GM12878 (cell line): ENCODE results near the gene PTGES2. TPM values are rescaled to one million over a fixed set of nuclear protein-coding genes. Genes with fewer than 3 reads are reported as not detected.

ENCODE experiments used
- ATAC-seq: fragments of 200-7000 bp; cut with Tn5 transposase; 3 replicates; pipeline ENCODE4 v1.9.1; 2020; ENCODE audit warnings: mild to moderate bottlenecking, moderate library complexity
- BruUV-seq: library from RNA; stranded (reverse); fragments of 400-500 nt; replicated peaks from 2 replicates; lab custom pipeline; 2021; lab: Mats Ljungman, UMichigan
- CTCF ChIA-PET: fragments of 300-600 bp; sonication (Branson Sonifier 250); formaldehyde crosslinking; extraction: SDS; loops from one replicate; lab custom pipeline; 2021; ENCODE audit warnings: inconsistent platforms; lab: Yijun Ruan, JAX
- POLR2A ChIA-PET: fragments of 350-600 bp; formaldehyde crosslinking; extraction: SDS; loops from one replicate; lab custom pipeline; 2021; ENCODE audit warnings: inconsistent platforms; lab: Charles Lee
- RAD21 ChIA-PET: fragments of 300-600 bp; sonication (Branson Sonifier 250); formaldehyde crosslinking; loops from one replicate; lab custom pipeline; 2023; ENCODE audit warnings: antibody characterized with exemption; ENCODE audit not compliant: unreplicated experiment; lab: Charles Lee
- SMC1A ChIA-PET: fragments of 300-600 bp; sonication (Branson Sonifier 250); formaldehyde crosslinking; loops from one replicate; lab custom pipeline; 2023; ENCODE audit not compliant: unreplicated experiment, uncharacterized antibody; lab: Charles Lee
- DNase-seq: peaks from one replicate; pipeline ENCODE4 v3.0.0-alpha.2; 2011; ENCODE audit warnings: low read depth, low spot score
- FAIRE-seq: peaks from 3 replicates; lab custom pipeline; 2011; peaks lifted over from hg19 to GRCh38; lab: Jason Lieb, UNC
- H2AFZ ChIP-seq: 2 replicates; pipeline ENCODE4 v1.6.0; 2011; ENCODE audit warnings: low read depth, low read length, control low read depth; ENCODE audit not compliant: control insufficient read depth
- H3K27ac ChIP-seq: 2 replicates; pipeline ENCODE4 v1.5.1; 2011; ENCODE audit warnings: control low read depth; ENCODE audit not compliant: control insufficient read depth, insufficient read depth
- H3K27me3 ChIP-seq, 2 experiments: replicated peaks in 1 of 2; 2 replicates each; pipeline versions ENCODE4 v1.6.0 to v1.6.1; 2011; ENCODE audit warnings: low read length in 1 of 2; ENCODE audit not compliant: control insufficient read depth in 2 of 2, insufficient read depth in 2 of 2
- H3K36me3 ChIP-seq, 2 experiments: 2 replicates each; pipeline ENCODE4 v1.5.1; 2011; ENCODE audit warnings: low read length in 1 of 2; ENCODE audit not compliant: control insufficient read depth in 2 of 2, insufficient read depth in 2 of 2
- H3K4me1 ChIP-seq: 2 replicates; pipeline ENCODE4 v1.6.1; 2011; ENCODE audit warnings: mild to moderate bottlenecking, low read length, moderate library complexity, mixed read lengths; ENCODE audit not compliant: control insufficient read depth, insufficient read depth
- H3K4me2 ChIP-seq: 2 replicates; pipeline ENCODE4 v1.6.0; 2011; ENCODE audit warnings: control low read depth; ENCODE audit not compliant: control insufficient read depth, insufficient read depth
- H3K4me3 ChIP-seq: fragments of 200-600 bp; sonication (generic); 2 replicates; pipeline ENCODE4 v1.5.1; 2016
- H3K79me2 ChIP-seq: 2 replicates; pipeline ENCODE4 v1.6.0; 2011; ENCODE audit warnings: low read length; ENCODE audit not compliant: control insufficient read depth, insufficient read depth
- H3K9ac ChIP-seq: 2 replicates; pipeline ENCODE4 v1.8.0; 2011; ENCODE audit warnings: low read length, control low read depth, mixed read lengths; ENCODE audit not compliant: control insufficient read depth, insufficient read depth
- H3K9me3 ChIP-seq: replicated peaks from 3 replicates; pipeline ENCODE4 v1.5.1; 2011; ENCODE audit warnings: mild to moderate bottlenecking, low read length; ENCODE audit not compliant: control insufficient read depth, insufficient read depth
- H4K20me1 ChIP-seq: 2 replicates; pipeline ENCODE4 v1.6.0; 2011; ENCODE audit not compliant: control insufficient read depth, insufficient read depth
- BRCA1 ChIP-seq: IDR thresholded peaks from 2 replicates; pipeline ENCODE4 v1.6.1; 2011; ENCODE audit warnings: low read depth, low read length, improper control_type of control experiment
- CBX5 ChIP-seq: sonication (generic); IDR thresholded peaks from 2 replicates; pipeline ENCODE4 v1.6.1; 2016; ENCODE audit warnings: low read depth, moderate library complexity, mild to moderate bottlenecking, inconsistent platforms
- CREM ChIP-seq: IDR thresholded peaks from 2 replicates; pipeline ENCODE4 v1.6.1; 2014; ENCODE audit warnings: antibody characterized with exemption, low read depth
- EP300 ChIP-seq, 2 experiments: fragments of 150-350 bp in 1 of 2; IDR thresholded peaks; 2 replicates each; pipeline ENCODE4 v1.6.1; 2011 to 2012; ENCODE audit warnings: low read depth in 2 of 2, low read length in 2 of 2, borderline replicate concordance in 1 of 2, improper control_type of control experiment in 1 of 2, inconsistent platforms in 1 of 2; ENCODE audit not compliant: control insufficient read depth in 1 of 2
- EZH2 ChIP-seq: IDR thresholded peaks from 2 replicates; pipeline ENCODE4 v1.6.1; 2012; ENCODE audit warnings: low read depth, mild to moderate bottlenecking, control low read depth, inconsistent platforms, low read length, borderline replicate concordance; ENCODE audit not compliant: control insufficient read depth
- FOXK2 ChIP-seq: fragments of 450-650 bp; IDR thresholded peaks from 2 replicates; pipeline ENCODE4 v1.6.1; 2017; ENCODE audit warnings: mild to moderate bottlenecking, moderate library complexity
- GABPA ChIP-seq: IDR thresholded peaks from 2 replicates; pipeline ENCODE4 v1.6.1; 2014; ENCODE audit warnings: antibody characterized with exemption, low read depth, mild to moderate bottlenecking, inconsistent platforms
- KLF5 ChIP-seq: fragments of 450-650 bp; IDR thresholded peaks from 2 replicates; pipeline ENCODE4 v1.6.1; 2014; ENCODE audit warnings: mild to moderate bottlenecking; ENCODE audit not compliant: partially characterized antibody
- PAX5 ChIP-seq: IDR thresholded peaks from 2 replicates; pipeline ENCODE4 v1.6.1; 2011; ENCODE audit warnings: low read depth, low read length, borderline replicate concordance
- RAD51 ChIP-seq: fragments of 450-650 bp; IDR thresholded peaks from 2 replicates; pipeline ENCODE4 v1.6.1; 2016; ENCODE audit warnings: moderate library complexity, mild to moderate bottlenecking, inconsistent platforms
- RB1 ChIP-seq: fragments of 450-650 bp; formaldehyde crosslinking; IDR thresholded peaks from 2 replicates; pipeline ENCODE4 v1.6.1; 2017; ENCODE audit warnings: mild to moderate bottlenecking, borderline replicate concordance
- SMC3 ChIP-seq: IDR thresholded peaks from 2 replicates; pipeline ENCODE4 v1.6.1; 2011; ENCODE audit warnings: low read length, improper control_type of control experiment, borderline replicate concordance
- ZNF622 ChIP-seq: fragments of 450-650 bp; IDR thresholded peaks from 2 replicates; pipeline ENCODE4 v1.6.1; 2017; ENCODE audit warnings: mild to moderate bottlenecking, inconsistent platforms
- WGBS: methylation state at CpG from one replicate; pipeline ENCODE4 v1.1.6; 2016; ENCODE audit warnings: low lambda C conversion rate; ENCODE audit not compliant: insufficient replicate concordance, insufficient coverage; ENCODE audit errors: missing lambda C conversion rate; 5-methylcytosine and 5-hydroxymethylcytosine counted together
- in situ Hi-C: fragments of 300-500 bp; cut with MboI; formaldehyde crosslinking; loops from 9 replicates; pipeline ENCODE4 v1.14.3; 2018; ENCODE audit warnings: mixed read lengths
- intact Hi-C: fragments of 100-400 bp; cut with micrococcal nuclease; formaldehyde crosslinking; loops from one replicate; pipeline ENCODE4 v1.14.2; 2022; ENCODE audit not compliant: unreplicated experiment
- polyA plus RNA-seq, 11 experiments: library from polyadenylated mRNA; depleted of rRNA in 4 of 11; unstranded in 6 of 11; stranded (reverse) in 5 of 11; fragments of >200 nt; fragmentation: Nextera tagmentation in 4 of 11; fragmentation: Illumina TruSeq in 1 of 11; extraction: Ambion mirVana in 4 of 11; extraction: Trizol in 1 of 11; gene quantifications; 1 replicate in 1 of 11; 2 replicates in 10 of 11; pipeline versions ENCODE4 v1.2.1 to v1.2.3, GENCODE V29; 2011 to 2016; ENCODE audit warnings: inconsistent platforms in 2 of 11, missing spikeins in 2 of 11, low read depth in 1 of 11
- total RNA-seq, 4 experiments: library from RNA; depleted of rRNA in 3 of 4; stranded (reverse); fragments of >200 nt in 3 of 4; fragmentation: Illumina TruSeq in 1 of 4; extraction: Trizol in 1 of 4; gene quantifications; 2 replicates each; pipeline versions ENCODE4 v1.2.1 to v1.2.3, GENCODE V29; 2013 to 2021
- TF ChIP-seq, protein P1 (sequence below): IDR thresholded peaks from 2 replicates; pipeline ENCODE4 v1.6.1; 2012; ENCODE audit warnings: low read depth, low read length, improper control_type of control experiment
- TF ChIP-seq, protein P2 (sequence below): IDR thresholded peaks from 2 replicates; pipeline ENCODE4 v1.6.1; 2012; ENCODE audit warnings: improper control_type of control experiment, low read depth, low read length; ENCODE audit not compliant: insufficient replicate concordance
- TF ChIP-seq, protein P3 (sequence below): IDR thresholded peaks from 2 replicates; pipeline ENCODE4 v1.6.1; 2011; ENCODE audit warnings: borderline replicate concordance, low read depth, mild to moderate bottlenecking, moderate library complexity, low read length; ENCODE audit not compliant: insufficient read depth, poor library complexity, severe bottlenecking

Gene PTGES2
- total and polyA plus RNA-seq, 10 of the 15 experiments (the other 5 are each of a cell fraction or from before 2014, with no cell fraction given) = 2.1 to 141 (median 99.1) TPM

GRCh38 chr9:128153947-128154695 lies 26.6 kb upstream of the PTGES2 start:
- BruUV-seq = no TSS peak
- no peak overlapping the region for H3K9ac ChIP-seq

More at GRCh38 chr9:128153947-128154695, 26.6 kb upstream of the PTGES2 start:
- no peak for TF ChIP-seq ZNF622
- TF ChIP-seq KLF5 = no peak
- TF ChIP-seq, protein P1, sequence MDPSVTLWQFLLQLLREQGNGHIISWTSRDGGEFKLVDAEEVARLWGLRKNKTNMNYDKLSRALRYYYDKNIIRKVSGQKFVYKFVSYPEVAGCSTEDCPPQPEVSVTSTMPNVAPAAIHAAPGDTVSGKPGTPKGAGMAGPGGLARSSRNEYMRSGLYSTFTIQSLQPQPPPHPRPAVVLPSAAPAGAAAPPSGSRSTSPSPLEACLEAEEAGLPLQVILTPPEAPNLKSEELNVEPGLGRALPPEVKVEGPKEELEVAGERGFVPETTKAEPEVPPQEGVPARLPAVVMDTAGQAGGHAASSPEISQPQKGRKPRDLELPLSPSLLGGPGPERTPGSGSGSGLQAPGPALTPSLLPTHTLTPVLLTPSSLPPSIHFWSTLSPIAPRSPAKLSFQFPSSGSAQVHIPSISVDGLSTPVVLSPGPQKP = no peak
- TF ChIP-seq, protein P2, sequence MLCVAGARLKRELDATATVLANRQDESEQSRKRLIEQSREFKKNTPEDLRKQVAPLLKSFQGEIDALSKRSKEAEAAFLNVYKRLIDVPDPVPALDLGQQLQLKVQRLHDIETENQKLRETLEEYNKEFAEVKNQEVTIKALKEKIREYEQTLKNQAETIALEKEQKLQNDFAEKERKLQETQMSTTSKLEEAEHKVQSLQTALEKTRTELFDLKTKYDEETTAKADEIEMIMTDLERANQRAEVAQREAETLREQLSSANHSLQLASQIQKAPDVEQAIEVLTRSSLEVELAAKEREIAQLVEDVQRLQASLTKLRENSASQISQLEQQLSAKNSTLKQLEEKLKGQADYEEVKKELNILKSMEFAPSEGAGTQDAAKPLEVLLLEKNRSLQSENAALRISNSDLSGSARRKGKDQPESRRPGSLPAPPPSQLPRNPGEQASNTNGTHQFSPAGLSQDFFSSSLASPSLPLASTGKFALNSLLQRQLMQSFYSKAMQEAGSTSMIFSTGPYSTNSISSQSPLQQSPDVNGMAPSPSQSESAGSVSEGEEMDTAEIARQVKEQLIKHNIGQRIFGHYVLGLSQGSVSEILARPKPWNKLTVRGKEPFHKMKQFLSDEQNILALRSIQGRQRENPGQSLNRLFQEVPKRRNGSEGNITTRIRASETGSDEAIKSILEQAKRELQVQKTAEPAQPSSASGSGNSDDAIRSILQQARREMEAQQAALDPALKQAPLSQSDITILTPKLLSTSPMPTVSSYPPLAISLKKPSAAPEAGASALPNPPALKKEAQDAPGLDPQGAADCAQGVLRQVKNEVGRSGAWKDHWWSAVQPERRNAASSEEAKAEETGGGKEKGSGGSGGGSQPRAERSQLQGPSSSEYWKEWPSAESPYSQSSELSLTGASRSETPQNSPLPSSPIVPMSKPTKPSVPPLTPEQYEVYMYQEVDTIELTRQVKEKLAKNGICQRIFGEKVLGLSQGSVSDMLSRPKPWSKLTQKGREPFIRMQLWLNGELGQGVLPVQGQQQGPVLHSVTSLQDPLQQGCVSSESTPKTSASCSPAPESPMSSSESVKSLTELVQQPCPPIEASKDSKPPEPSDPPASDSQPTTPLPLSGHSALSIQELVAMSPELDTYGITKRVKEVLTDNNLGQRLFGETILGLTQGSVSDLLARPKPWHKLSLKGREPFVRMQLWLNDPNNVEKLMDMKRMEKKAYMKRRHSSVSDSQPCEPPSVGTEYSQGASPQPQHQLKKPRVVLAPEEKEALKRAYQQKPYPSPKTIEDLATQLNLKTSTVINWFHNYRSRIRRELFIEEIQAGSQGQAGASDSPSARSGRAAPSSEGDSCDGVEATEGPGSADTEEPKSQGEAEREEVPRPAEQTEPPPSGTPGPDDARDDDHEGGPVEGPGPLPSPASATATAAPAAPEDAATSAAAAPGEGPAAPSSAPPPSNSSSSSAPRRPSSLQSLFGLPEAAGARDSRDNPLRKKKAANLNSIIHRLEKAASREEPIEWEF = no peak
- TF ChIP-seq RAD51 = no peak
- TF ChIP-seq BRCA1 = no peak
- TF ChIP-seq GABPA = no peak
- no peak for TF ChIP-seq FOXK2
- no peak for TF ChIP-seq RB1
- TF ChIP-seq SMC3 = no peak
- no peak for TF ChIP-seq EZH2
- no peak for TF ChIP-seq CBX5
- no peak for TF ChIP-seq EP300 (IDR thresholded peaks at IDR 0.05; ENCODE audit: borderline replicate concordance in 1 of 2, control insufficient read depth in 1 of 2, low read depth in 2 of 2, low read length in 2 of 2)
- TF ChIP-seq, protein P3, sequence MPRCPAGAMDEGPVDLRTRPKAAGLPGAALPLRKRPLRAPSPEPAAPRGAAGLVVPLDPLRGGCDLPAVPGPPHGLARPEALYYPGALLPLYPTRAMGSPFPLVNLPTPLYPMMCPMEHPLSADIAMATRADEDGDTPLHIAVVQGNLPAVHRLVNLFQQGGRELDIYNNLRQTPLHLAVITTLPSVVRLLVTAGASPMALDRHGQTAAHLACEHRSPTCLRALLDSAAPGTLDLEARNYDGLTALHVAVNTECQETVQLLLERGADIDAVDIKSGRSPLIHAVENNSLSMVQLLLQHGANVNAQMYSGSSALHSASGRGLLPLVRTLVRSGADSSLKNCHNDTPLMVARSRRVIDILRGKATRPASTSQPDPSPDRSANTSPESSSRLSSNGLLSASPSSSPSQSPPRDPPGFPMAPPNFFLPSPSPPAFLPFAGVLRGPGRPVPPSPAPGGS = no peak
- TF ChIP-seq PAX5 = no peak
- no peak for TF ChIP-seq CREM
- DNase-seq = no peak
- 24% methylated on average over 12 of the region's 13 CpGs for WGBS
- H3K4me3 ChIP-seq = no peak overlapping the region
- no peak overlapping the region for H2AFZ ChIP-seq
- POLR2A ChIA-PET = no interaction called here
- intact Hi-C loops = no loop called here
- FAIRE-seq = no peak
- SMC1A ChIA-PET = no interaction called here
- no peaks in the 10 kb centered on the region for H3K36me3 ChIP-seq
- no peak overlapping the region for H3K27ac ChIP-seq
- no peak for ATAC-seq
- H3K4me1 ChIP-seq = no peaks in the 10 kb centered on the region
- H3K4me2 ChIP-seq = no peak overlapping the region
- no peaks in the 10 kb centered on the region for H3K79me2 ChIP-seq
- in situ Hi-C loops = no loop called here
- CTCF ChIA-PET = no interaction called here
- H3K9me3 ChIP-seq = no peaks in the 10 kb centered on the region
- RAD21 ChIA-PET = no interaction called here
- no peaks in the 10 kb centered on the region; the same call in 1 of the 2 replicates for H4K20me1 ChIP-seq
- no peaks in the 10 kb centered on the region for H3K27me3 ChIP-seq
